Measurements from ENCODE around the gene MLLT3.

- TF ChIP-seq CTCF (conservative IDR thresholded peaks at IDR 0.05 in 1 of 2, IDR thresholded peaks at IDR 0.05 in 1 of 2; ENCODE audit: low read depth in 1 of 2, low read length in 2 of 2) (no peak), EZH2 (IDR thresholded peaks at IDR 0.05; ENCODE audit: low read length, missing control alignments) (no peak)
These were observed 308.9 kb downstream of the MLLT3 start for GRCh38 chr9:20313415-20313814.
